ENCODE results near the gene DAZAP1.

GRCh38 chr19:1361601-1362386 lies 45.6 kb upstream of the DAZAP1 start:
- TF ChIP-seq CTCF (conservative IDR thresholded peaks at IDR 0.05; ENCODE audit: low read length) = no peak
- TF ChIP-seq EZH2phosphoT487 (IDR thresholded peaks at IDR 0.05; ENCODE audit: borderline replicate concordance) = no peak

All from Loucy (cell line).